Caco-2 (cell line): Measurements from ENCODE around the gene NEK2. TPM values are rescaled to one million over a fixed set of nuclear protein-coding genes. Genes with fewer than 3 reads are reported as not detected.

Experiments
- BruUV-seq: library from RNA; stranded (reverse); fragments of 400-500 nt; replicated peaks from 2 replicates; lab custom pipeline; 2021; lab: Mats Ljungman, UMichigan
- CTCF ChIA-PET: fragments of 300-600 bp; sonication (Branson Sonifier 250); formaldehyde crosslinking; loops from one replicate; lab custom pipeline; 2022; ENCODE audit warnings: antibody characterized with exemption; lab: Charles Lee
- POLR2A ChIA-PET: fragments of 300-600 bp; sonication (Branson Sonifier 250); formaldehyde crosslinking; loops from one replicate; lab custom pipeline; 2022; ENCODE audit warnings: antibody characterized with exemption; lab: Charles Lee
- DNase-seq, 2 experiments: peaks; one replicate each; pipeline versions ENCODE4 v3.0.0 to v3.0.0-alpha.2; 2020 to 2022
- H3K27me3 ChIP-seq: replicated peaks from 2 replicates; pipeline ENCODE4 v1.6.0; 2011; ENCODE audit warnings: low read length; ENCODE audit not compliant: control insufficient read depth, insufficient read depth
- H3K36me3 ChIP-seq: 2 replicates; pipeline ENCODE4 v1.5.1; 2011; ENCODE audit warnings: low read length; ENCODE audit not compliant: control insufficient read depth, insufficient read depth
- H3K4me1 ChIP-seq: fragments of 250-450 bp; sonication (Bioruptor Pico); 2 replicates; pipeline ENCODE4 v1.5.1; 2020; ENCODE audit warnings: mild to moderate bottlenecking
- H3K4me3 ChIP-seq: 2 replicates; pipeline ENCODE4 v1.5.1; 2011; ENCODE audit warnings: low read depth, mild to moderate bottlenecking, control low read depth, low read length
- H3K9me3 ChIP-seq: fragments of 250-450 bp; sonication (Bioruptor Pico); 2 replicates; pipeline ENCODE4 v1.5.1; 2020; ENCODE audit warnings: mild to moderate bottlenecking, moderate library complexity
- H3K27ac Mint-ChIP-seq: one replicate; pipeline ENCODE4 v1.8.0; 2022; ENCODE audit warnings: mixed read lengths; ENCODE audit not compliant: unreplicated experiment
- H3K27me3 Mint-ChIP-seq: one replicate; pipeline ENCODE4 v1.8.0; 2022; ENCODE audit warnings: mixed read lengths; ENCODE audit not compliant: insufficient read depth, unreplicated experiment
- H3K36me3 Mint-ChIP-seq: one replicate; pipeline ENCODE4 v1.8.0; 2022; ENCODE audit warnings: mild to moderate bottlenecking, mixed read lengths; ENCODE audit not compliant: insufficient read depth, unreplicated experiment
- H3K4me1 Mint-ChIP-seq: one replicate; pipeline ENCODE4 v1.8.0; 2022; ENCODE audit warnings: low read depth, mixed read lengths; ENCODE audit not compliant: unreplicated experiment
- H3K4me3 Mint-ChIP-seq: one replicate; pipeline ENCODE4 v1.8.0; 2022; ENCODE audit warnings: mild to moderate bottlenecking, moderate library complexity, mixed read lengths; ENCODE audit not compliant: unreplicated experiment
- H3K9me3 Mint-ChIP-seq: one replicate; pipeline ENCODE4 v1.8.0; 2022; ENCODE audit warnings: mixed read lengths; ENCODE audit not compliant: unreplicated experiment
- intact Hi-C: fragments of 100-400 bp; cut with micrococcal nuclease; formaldehyde crosslinking; loops from one replicate; pipeline ENCODE4 v1.10.0; 2022; ENCODE audit not compliant: unreplicated experiment
- total RNA-seq: library from RNA; stranded (reverse); gene quantifications from 2 replicates; pipeline ENCODE4 v1.2.3, GENCODE V29; 2022
- TF ChIP-seq, protein P1 (sequence below), 2 experiments: fragments of 200-600 bp in 1 of 2; IDR thresholded peaks; 1 replicate in 1 of 2; 2 replicates in 1 of 2; pipeline versions ENCODE4 v1.5.1 to v1.8.0; 2011 to 2022; ENCODE audit warnings: antibody characterized with exemption in 1 of 2, control low read depth in 1 of 2, inconsistent platforms in 1 of 2, low read depth in 1 of 2, low read length in 1 of 2, mild to moderate bottlenecking in 1 of 2, moderate library complexity in 1 of 2; ENCODE audit not compliant: insufficient read depth in 1 of 2, severe bottlenecking in 1 of 2, unreplicated experiment in 1 of 2

The NEK2 gene
- total RNA-seq, 1 experiment from 2014 or later: 34.7 TPM

DNA sequence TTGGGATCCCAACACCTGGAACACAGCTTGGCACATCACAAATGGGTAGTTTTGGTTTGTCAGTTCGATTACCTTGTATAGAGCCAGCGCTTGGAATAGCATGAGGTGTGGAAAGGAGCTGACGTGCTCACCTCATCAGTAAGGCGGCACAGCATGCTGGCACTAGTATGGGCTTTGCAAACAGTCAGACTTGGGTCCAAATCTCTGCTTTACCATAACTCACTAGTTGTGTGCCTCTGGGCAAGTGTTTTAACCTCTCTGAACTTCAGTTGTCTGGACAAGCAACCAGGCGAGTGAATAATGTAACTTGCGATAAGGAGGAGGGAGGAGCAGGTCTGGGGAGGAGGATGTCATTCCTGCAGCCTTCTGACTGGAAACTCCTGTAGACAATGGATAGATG is 26.3 kb upstream of the NEK2 start:
- TF ChIP-seq, protein P1, sequence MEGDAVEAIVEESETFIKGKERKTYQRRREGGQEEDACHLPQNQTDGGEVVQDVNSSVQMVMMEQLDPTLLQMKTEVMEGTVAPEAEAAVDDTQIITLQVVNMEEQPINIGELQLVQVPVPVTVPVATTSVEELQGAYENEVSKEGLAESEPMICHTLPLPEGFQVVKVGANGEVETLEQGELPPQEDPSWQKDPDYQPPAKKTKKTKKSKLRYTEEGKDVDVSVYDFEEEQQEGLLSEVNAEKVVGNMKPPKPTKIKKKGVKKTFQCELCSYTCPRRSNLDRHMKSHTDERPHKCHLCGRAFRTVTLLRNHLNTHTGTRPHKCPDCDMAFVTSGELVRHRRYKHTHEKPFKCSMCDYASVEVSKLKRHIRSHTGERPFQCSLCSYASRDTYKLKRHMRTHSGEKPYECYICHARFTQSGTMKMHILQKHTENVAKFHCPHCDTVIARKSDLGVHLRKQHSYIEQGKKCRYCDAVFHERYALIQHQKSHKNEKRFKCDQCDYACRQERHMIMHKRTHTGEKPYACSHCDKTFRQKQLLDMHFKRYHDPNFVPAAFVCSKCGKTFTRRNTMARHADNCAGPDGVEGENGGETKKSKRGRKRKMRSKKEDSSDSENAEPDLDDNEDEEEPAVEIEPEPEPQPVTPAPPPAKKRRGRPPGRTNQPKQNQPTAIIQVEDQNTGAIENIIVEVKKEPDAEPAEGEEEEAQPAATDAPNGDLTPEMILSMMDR (IDR thresholded peaks at IDR 0.05; ENCODE audit: insufficient read depth in 1 of 2, low read depth in 1 of 2, low read length in 1 of 2, severe bottlenecking in 1 of 2, unreplicated experiment in 1 of 2): no peak
- POLR2A ChIA-PET: no interaction called here
- H3K27ac Mint-ChIP-seq: no peak overlapping the region
- no peaks in the 10 kb centered on the region for H3K27me3 Mint-ChIP-seq
- Histone ChIP-seq H3K27me3 (no peaks in the 10 kb centered on the region), H3K9me3 (no peaks in the 10 kb centered on the region), H3K4me1 (no peaks in the 10 kb centered on the region), H3K4me3 (no peak overlapping the region), H3K36me3 (no peaks in the 10 kb centered on the region)
- intact Hi-C loops: no loop called here
- H3K4me1 Mint-ChIP-seq: no peaks in the 10 kb centered on the region
- H3K36me3 Mint-ChIP-seq: no peaks in the 10 kb centered on the region
- DNase-seq: no peak
- no peaks in the 10 kb centered on the region for H3K9me3 Mint-ChIP-seq
- BruUV-seq: no TSS peak
- no peak overlapping the region for H3K4me3 Mint-ChIP-seq
- CTCF ChIA-PET: interaction anchor here (1.1 kb wide), 1 partner anchor 334 kb away, joined by 3 read pairs; the partner anchor contains the start of genes DTL and INTS7

- Mint-ChIP-seq H3K27me3 (no peaks in the 10 kb centered on the region), H3K4me1 (no peaks in the 10 kb centered on the region), H3K9me3 (peaks cover 3% of the 10 kb centered on the region), H3K36me3 (no peaks in the 10 kb centered on the region), H3K27ac (no peak overlapping the region), H3K4me3 (no peak overlapping the region)
- Histone ChIP-seq H3K27me3 (no peaks in the 10 kb centered on the region), H3K9me3 (no peaks in the 10 kb centered on the region), H3K4me1 (0 out of 2 replicates have a peak, but pooled peaks cover 5% of the 10 kb centered on the region), H3K36me3 (no peaks in the 10 kb centered on the region), H3K4me3 (no peak overlapping the region)
- no TSS peak for BruUV-seq
- TF ChIP-seq, protein P1 (IDR thresholded peaks at IDR 0.05; ENCODE audit: insufficient read depth in 1 of 2, low read depth in 1 of 2, low read length in 1 of 2, severe bottlenecking in 1 of 2, unreplicated experiment in 1 of 2): no peak
- intact Hi-C loops: no loop called here
- CTCF ChIA-PET: interaction anchor here (0.8 to 1.8 kb wide), 5 partner anchors 18 to 337 kb away, joined by 3 to 10 read pairs (median 3); partner anchors contain the start of genes DTL and INTS7
- DNase-seq: no peak
- POLR2A ChIA-PET: interaction anchor here (0.5 kb wide), 1 partner anchor 20 kb away, joined by 5 read pairs; no protein-coding TSS in a partner anchor
These were observed 23.6 kb upstream of the NEK2 start for GRCh38 chr1:211699059-211699458.

DNA sequence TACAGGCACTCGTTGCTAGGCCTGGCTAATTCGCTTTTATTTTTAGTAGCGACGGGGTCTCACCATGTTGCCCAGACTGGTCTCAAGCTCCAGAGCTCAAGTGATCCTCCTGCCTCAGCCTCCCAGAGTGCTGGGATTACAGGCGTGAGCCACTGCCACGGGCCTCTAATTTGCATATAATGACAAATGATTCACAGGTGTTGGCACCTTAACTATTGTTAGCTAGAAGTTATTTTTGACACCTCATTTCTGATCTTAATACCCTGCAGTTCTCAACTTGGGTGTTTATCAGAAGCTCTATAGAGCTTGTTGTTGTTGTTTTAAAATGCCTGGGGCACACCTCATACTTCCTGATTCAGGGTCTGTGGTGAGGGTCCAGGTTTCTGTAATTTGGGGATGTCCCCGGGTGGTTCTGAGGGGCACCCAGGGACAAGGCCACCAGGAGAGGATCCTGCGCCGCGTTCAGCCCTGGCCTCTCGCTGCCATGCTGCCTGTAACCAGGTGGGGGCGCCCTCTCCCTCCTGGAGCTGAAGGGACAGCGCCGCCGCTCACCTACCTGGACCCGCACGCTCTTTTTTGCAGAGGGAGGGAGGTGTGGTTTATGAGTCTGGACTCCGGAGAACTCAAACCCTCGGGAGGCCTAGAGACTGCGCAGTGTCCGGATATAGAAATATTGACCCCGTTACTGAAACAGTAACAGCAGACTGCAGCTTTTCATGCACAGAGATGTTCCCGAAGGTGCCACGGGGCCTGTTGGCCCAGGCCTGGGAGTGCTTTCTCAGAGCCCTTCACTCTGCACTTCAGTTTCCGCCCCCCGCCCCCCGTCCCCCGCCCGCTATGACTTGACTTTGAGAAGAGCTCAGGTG is 23.0 kb upstream of the NEK2 start:
- Mint-ChIP-seq H3K4me1 (no peaks in the 10 kb centered on the region), H3K27me3 (no peaks in the 10 kb centered on the region), H3K36me3 (no peaks in the 10 kb centered on the region), H3K9me3 (peaks cover 10% of the 10 kb centered on the region), H3K27ac (no peak overlapping the region), H3K4me3 (no peak overlapping the region)
- intact Hi-C loops: no loop called here
- 0 out of 2 replicates have a peak, but pooled peaks cover 5% of the 10 kb centered on the region for H3K4me1 ChIP-seq
- peak; percentile 64 to 74 for DNase-seq
- no TSS peak for BruUV-seq
- CTCF ChIA-PET: interaction anchor here (0.8 to 1.8 kb wide), 6 partner anchors 17 to 337 kb away, joined by 3 to 10 read pairs (median 3); partner anchors contain the start of genes DTL and INTS7
- H3K36me3 ChIP-seq: no peaks in the 10 kb centered on the region
- no peaks in the 10 kb centered on the region for H3K27me3 ChIP-seq
- POLR2A ChIA-PET: interaction anchor here (0.5 kb wide), 1 partner anchor 20 kb away, joined by 5 read pairs; no protein-coding TSS in a partner anchor
- TF ChIP-seq, protein P1 (IDR thresholded peaks at IDR 0.05; ENCODE audit: insufficient read depth in 1 of 2, low read depth in 1 of 2, low read length in 1 of 2, severe bottlenecking in 1 of 2, unreplicated experiment in 1 of 2): peak; percentile 72 to 86
- H3K4me3 ChIP-seq: no peak overlapping the region
- no peaks in the 10 kb centered on the region for H3K9me3 ChIP-seq
